ENCODE data around the gene KIF3B.

KIF3B gene

DNA sequence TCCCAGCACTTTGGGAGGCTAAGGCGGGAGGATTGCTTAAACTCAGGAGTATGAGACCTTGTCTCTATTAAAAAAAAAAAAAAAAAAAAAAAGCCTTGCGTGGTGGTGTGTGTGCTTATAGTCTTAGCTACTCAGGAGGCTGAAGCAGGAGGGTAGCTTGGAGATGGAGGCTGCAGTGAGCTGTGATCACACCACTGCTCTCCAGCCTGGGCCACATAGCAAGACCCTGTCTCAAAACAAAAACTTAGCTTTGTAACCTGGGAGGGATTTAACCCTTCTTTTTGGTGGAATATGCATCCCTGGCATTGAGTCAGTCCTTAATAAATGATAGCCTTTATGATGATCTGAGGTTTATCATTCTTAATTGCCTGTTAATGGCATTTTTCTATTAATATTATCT is 93.4 kb downstream of the KIF3B start:
- TF ChIP-seq, protein P1, sequence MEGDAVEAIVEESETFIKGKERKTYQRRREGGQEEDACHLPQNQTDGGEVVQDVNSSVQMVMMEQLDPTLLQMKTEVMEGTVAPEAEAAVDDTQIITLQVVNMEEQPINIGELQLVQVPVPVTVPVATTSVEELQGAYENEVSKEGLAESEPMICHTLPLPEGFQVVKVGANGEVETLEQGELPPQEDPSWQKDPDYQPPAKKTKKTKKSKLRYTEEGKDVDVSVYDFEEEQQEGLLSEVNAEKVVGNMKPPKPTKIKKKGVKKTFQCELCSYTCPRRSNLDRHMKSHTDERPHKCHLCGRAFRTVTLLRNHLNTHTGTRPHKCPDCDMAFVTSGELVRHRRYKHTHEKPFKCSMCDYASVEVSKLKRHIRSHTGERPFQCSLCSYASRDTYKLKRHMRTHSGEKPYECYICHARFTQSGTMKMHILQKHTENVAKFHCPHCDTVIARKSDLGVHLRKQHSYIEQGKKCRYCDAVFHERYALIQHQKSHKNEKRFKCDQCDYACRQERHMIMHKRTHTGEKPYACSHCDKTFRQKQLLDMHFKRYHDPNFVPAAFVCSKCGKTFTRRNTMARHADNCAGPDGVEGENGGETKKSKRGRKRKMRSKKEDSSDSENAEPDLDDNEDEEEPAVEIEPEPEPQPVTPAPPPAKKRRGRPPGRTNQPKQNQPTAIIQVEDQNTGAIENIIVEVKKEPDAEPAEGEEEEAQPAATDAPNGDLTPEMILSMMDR (IDR thresholded peaks at IDR 0.05): no peak

DNA sequence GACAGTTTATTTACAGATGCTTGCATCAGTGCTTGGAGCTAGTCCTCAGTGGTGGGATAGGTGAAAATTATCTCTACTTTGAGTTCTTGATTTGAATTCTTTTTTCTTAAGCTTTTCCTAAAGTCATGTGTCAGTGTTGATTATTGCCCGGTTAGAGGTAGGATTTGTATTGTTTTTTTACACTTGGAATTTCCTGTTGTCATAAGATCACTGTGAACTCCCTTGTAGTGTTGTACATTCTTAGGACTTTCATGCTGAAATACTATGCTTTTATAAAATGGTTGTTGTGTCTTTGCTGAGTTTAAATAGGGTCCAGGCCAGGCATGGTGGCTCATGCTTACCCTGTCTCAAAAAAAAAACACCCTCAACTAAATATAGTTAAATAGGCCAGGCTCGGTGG is 101.0 kb downstream of the KIF3B start:
- TF ChIP-seq, protein P1 (IDR thresholded peaks at IDR 0.05): no peak

DNA sequence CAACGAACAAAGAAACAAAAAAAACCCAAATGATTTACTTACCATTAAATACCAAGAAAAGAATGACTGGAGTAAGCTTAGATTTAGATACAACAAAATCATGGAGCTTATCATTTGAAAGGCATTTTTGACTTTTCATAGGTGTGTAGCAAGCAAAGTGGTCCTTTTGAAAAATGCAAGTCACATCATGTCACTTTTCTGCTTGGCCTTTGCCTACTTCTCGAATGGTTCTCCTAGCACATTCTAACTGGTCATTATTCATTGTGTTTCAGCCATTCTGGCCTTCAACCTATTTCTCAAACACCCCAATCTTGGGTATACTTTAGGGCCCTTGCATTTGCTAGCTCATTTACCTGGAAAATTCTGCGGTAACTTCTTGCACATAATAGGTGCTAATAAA is 103.3 kb downstream of the KIF3B start:
- TF ChIP-seq, protein P1 (IDR thresholded peaks at IDR 0.05): no peak

- TF ChIP-seq, protein P1 (IDR thresholded peaks at IDR 0.05): no peak
These were observed 104.9 kb downstream of the KIF3B start for GRCh38 chr20:32382102-32382950.
